WI38 (cell line): Measurements from ENCODE around the gene MS4A4A.

Experiments used
- H3K4me3 ChIP-seq: 2 replicates; pipeline ENCODE4 v1.5.1; 2011; ENCODE audit warnings: low read depth, mild to moderate bottlenecking, control low read depth, low read length
- TF ChIP-seq, protein P1 (sequence below): IDR thresholded peaks from 2 replicates; pipeline ENCODE4 v1.5.1; 2012; ENCODE audit warnings: low read depth, mild to moderate bottlenecking, control low read depth, low read length

Gene MS4A4A

GRCh38 chr11:60303661-60304060 is 23.2 kb downstream of the MS4A4A start:
- TF ChIP-seq, protein P1, sequence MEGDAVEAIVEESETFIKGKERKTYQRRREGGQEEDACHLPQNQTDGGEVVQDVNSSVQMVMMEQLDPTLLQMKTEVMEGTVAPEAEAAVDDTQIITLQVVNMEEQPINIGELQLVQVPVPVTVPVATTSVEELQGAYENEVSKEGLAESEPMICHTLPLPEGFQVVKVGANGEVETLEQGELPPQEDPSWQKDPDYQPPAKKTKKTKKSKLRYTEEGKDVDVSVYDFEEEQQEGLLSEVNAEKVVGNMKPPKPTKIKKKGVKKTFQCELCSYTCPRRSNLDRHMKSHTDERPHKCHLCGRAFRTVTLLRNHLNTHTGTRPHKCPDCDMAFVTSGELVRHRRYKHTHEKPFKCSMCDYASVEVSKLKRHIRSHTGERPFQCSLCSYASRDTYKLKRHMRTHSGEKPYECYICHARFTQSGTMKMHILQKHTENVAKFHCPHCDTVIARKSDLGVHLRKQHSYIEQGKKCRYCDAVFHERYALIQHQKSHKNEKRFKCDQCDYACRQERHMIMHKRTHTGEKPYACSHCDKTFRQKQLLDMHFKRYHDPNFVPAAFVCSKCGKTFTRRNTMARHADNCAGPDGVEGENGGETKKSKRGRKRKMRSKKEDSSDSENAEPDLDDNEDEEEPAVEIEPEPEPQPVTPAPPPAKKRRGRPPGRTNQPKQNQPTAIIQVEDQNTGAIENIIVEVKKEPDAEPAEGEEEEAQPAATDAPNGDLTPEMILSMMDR, result no peak
- H3K4me3 ChIP-seq, result no peak overlapping the region

DNA sequence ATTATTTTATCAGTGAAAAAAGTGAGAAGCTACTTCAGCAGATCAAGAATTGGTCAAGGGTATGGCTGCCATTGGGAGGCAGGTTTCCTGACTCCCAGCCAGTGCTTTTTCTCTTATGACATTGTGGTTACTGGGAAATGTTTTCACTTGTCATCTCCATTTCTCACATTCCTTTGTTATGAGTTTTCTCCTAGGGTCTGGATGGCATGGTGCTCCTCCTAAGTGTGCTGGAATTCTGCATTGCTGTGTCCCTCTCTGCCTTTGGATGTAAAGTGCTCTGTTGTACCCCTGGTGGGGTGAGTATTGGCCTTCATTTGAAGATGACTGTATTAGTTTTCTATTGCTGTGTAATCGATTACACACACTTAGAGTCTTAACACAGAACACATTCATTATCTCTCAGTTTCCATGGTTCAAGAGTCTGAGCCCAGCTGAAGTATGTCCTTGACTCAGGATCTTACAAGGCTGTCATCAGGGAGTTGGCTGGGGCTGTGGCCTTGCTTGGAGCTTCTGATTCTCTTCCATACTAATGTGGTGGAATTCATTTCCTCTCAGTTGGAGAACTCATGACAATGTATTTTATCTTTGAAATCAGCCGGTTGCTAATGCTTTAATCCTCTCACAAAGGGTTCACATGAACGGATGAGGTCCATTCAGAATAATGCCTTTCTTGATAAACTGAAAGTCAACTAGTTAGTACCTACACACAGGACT is 25.6 kb downstream of the MS4A4A start:
- no peak overlapping the region for H3K4me3 ChIP-seq
- TF ChIP-seq, protein P1, result no peak

- TF ChIP-seq, protein P1, result no peak
- H3K4me3 ChIP-seq, result no peak overlapping the region
Observed at GRCh38 chr11:60307507-60308195, 27.2 kb downstream of the MS4A4A start.

GRCh38 chr11:60310407-60310998 is 30.0 kb downstream of the MS4A4A start:
- TF ChIP-seq, protein P1, result no peak
- H3K4me3 ChIP-seq, result no peak overlapping the region

GRCh38 chr11:60314635-60315321 is 34.3 kb downstream of the MS4A4A start:
- H3K4me3 ChIP-seq, result no peak overlapping the region
- TF ChIP-seq, protein P1, result no peak

- TF ChIP-seq, protein P1, result no peak
- no peak overlapping the region for H3K4me3 ChIP-seq
Observed at GRCh38 chr11:60315871-60316270, 35.4 kb downstream of the MS4A4A start.
